ENCODE data around the gene HAAO.

The HAAO gene

DNA sequence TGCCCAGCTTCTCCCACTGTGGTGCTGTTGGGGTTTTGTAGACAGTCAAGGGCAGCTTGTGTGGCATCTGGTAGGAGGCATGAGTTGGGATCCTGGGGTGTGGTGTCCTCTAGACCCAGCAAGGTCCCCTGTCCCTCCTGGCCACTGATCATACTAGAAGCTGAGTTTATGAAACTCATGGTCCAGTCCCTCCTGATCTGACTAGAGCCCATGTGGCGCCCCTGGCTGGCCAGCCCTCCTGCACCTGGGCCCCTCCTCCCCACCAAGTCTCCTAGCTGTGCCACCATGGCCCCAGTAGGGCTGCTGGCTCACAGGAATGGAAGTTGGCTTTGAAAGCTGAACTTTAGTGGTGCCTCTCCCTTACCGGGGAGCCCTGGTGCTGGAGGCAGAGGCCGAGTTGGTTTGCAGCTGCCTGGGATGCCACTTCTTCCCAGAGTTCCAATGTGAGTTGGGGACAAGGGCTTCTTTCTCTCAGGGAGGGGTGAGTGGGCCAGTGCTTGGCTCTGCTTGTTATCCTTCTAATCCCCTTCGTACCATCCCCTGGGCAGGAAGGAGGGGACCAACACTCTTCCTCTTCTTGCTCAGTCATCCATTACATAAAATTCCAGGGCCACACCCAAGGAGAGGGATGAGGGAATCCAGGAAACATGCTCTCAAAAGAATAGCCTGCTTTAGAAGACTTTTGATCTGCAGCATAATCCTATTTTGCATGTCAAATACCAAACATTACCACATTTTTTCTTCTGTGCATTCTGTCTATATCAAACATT, 37.5 kb upstream of the HAAO start:
- TF ChIP-seq, protein P1, sequence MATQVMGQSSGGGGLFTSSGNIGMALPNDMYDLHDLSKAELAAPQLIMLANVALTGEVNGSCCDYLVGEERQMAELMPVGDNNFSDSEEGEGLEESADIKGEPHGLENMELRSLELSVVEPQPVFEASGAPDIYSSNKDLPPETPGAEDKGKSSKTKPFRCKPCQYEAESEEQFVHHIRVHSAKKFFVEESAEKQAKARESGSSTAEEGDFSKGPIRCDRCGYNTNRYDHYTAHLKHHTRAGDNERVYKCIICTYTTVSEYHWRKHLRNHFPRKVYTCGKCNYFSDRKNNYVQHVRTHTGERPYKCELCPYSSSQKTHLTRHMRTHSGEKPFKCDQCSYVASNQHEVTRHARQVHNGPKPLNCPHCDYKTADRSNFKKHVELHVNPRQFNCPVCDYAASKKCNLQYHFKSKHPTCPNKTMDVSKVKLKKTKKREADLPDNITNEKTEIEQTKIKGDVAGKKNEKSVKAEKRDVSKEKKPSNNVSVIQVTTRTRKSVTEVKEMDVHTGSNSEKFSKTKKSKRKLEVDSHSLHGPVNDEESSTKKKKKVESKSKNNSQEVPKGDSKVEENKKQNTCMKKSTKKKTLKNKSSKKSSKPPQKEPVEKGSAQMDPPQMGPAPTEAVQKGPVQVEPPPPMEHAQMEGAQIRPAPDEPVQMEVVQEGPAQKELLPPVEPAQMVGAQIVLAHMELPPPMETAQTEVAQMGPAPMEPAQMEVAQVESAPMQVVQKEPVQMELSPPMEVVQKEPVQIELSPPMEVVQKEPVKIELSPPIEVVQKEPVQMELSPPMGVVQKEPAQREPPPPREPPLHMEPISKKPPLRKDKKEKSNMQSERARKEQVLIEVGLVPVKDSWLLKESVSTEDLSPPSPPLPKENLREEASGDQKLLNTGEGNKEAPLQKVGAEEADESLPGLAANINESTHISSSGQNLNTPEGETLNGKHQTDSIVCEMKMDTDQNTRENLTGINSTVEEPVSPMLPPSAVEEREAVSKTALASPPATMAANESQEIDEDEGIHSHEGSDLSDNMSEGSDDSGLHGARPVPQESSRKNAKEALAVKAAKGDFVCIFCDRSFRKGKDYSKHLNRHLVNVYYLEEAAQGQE (IDR thresholded peaks at IDR 0.05; ENCODE audit: insufficient read depth in 1 of 2, low read depth in 2 of 2, low read length in 2 of 2): no peak
- TF ChIP-seq TAF1 (IDR thresholded peaks at IDR 0.05; ENCODE audit: borderline replicate concordance, insufficient read depth, low read length) (no peak), FOXP2 (optimal IDR thresholded peaks at IDR 0.05; ENCODE audit: borderline replicate concordance, extremely low read depth, extremely low read length, insufficient read depth) (no peak), SIN3A (IDR thresholded peaks at IDR 0.05; ENCODE audit: borderline replicate concordance, insufficient read depth, low read length) (no peak), POLR2AphosphoS5 (IDR thresholded peaks at IDR 0.05; ENCODE audit: low read depth, low read length) (no peak)

- TF ChIP-seq SIN3A (IDR thresholded peaks at IDR 0.05; ENCODE audit: borderline replicate concordance, insufficient read depth, low read length) (no peak), POLR2AphosphoS5 (IDR thresholded peaks at IDR 0.05; ENCODE audit: low read depth, low read length) (no peak), FOXP2 (optimal IDR thresholded peaks at IDR 0.05; ENCODE audit: borderline replicate concordance, extremely low read depth, extremely low read length, insufficient read depth) (peak; percentile 50), TAF1 (IDR thresholded peaks at IDR 0.05; ENCODE audit: borderline replicate concordance, insufficient read depth, low read length) (no peak)
- TF ChIP-seq, protein P1 (IDR thresholded peaks at IDR 0.05; ENCODE audit: insufficient read depth in 1 of 2, low read depth in 2 of 2, low read length in 2 of 2): 0 out of 4 replicates have a peak, but pooled peaks of 1 of the 2 experiments have one; percentile 16
These were observed 36.4 kb upstream of the HAAO start for GRCh38 chr2:42828487-42829425.

GRCh38 chr2:42827647-42828486, 35.5 kb upstream of the HAAO start:
- TF ChIP-seq FOXP2 (optimal IDR thresholded peaks at IDR 0.05; ENCODE audit: borderline replicate concordance, extremely low read depth, extremely low read length, insufficient read depth) (no peak), TAF1 (IDR thresholded peaks at IDR 0.05; ENCODE audit: borderline replicate concordance, insufficient read depth, low read length) (no peak), SIN3A (IDR thresholded peaks at IDR 0.05; ENCODE audit: borderline replicate concordance, insufficient read depth, low read length) (no peak), POLR2AphosphoS5 (IDR thresholded peaks at IDR 0.05; ENCODE audit: low read depth, low read length) (no peak)
- TF ChIP-seq, protein P1 (IDR thresholded peaks at IDR 0.05; ENCODE audit: insufficient read depth in 1 of 2, low read depth in 2 of 2, low read length in 2 of 2): no peak

DNA sequence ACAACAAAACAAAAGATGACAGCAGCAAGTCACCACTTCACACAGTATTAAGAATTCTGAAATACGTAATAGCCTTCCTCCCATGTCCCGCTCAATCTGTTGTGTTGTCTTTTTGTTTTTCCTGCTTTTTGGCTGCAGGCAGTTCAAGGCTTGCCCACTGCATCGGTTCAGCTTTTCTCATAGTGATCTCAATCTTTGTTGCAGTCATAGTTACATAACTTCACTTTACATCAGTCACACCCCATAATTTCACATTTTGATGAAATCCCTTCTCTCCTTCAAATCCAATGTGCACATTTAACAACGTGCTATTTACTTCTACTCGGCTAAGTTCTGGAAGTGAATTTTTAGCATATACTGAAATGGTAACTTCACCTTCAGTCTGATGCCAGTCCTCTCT, 33.8 kb upstream of the HAAO start:
- no peak for TF ChIP-seq POLR2AphosphoS5 (IDR thresholded peaks at IDR 0.05; ENCODE audit: low read depth, low read length)
- TF ChIP-seq, protein P1 (IDR thresholded peaks at IDR 0.05; ENCODE audit: insufficient read depth in 1 of 2, low read depth in 2 of 2, low read length in 2 of 2): no peak
- TF ChIP-seq SIN3A (IDR thresholded peaks at IDR 0.05; ENCODE audit: borderline replicate concordance, insufficient read depth, low read length): no peak
- no peak for TF ChIP-seq TAF1 (IDR thresholded peaks at IDR 0.05; ENCODE audit: borderline replicate concordance, insufficient read depth, low read length)
- no peak for TF ChIP-seq FOXP2 (optimal IDR thresholded peaks at IDR 0.05; ENCODE audit: borderline replicate concordance, extremely low read depth, extremely low read length, insufficient read depth)

Data from PFSK-1 (cell line).